ENCODE results near the gene TRAF1. TPM values are rescaled to one million over a fixed set of nuclear protein-coding genes. Genes with fewer than 3 reads are reported as not detected.

Gene TRAF1
- total and polyA plus RNA-seq, 2 donors (not counting 1 experiment from before 2014, with no cell fraction given): 12.2 to 19.5 TPM

GRCh38 chr9:120859361-120859760, 67.2 kb downstream of the TRAF1 start:
- Mint-ChIP-seq H3K4me3 (no peak overlapping the region), H3K4me1 (peaks cover 4% of the 10 kb centered on the region), H3K9me3 (ENCODE audit: insufficient read depth) (no peaks in the 10 kb centered on the region), H3K27me3 (no peaks in the 10 kb centered on the region), H3K27ac (no peak overlapping the region)
- Histone ChIP-seq H3K9me3 (ENCODE audit: control extremely low read depth in 1 of 3, control insufficient read depth in 2 of 3, insufficient read depth in 1 of 3, low read length in 2 of 3) (no peaks in the 10 kb centered on the region), H4K20me1 (ENCODE audit: control insufficient read depth, insufficient read depth, low read length, poor library complexity, severe bottlenecking) (no peaks in the 10 kb centered on the region), H2AFZ (ENCODE audit: insufficient read depth, low read depth, low read length, poor library complexity, severe bottlenecking) (no peak overlapping the region), H3K79me2 (ENCODE audit: control insufficient read depth, insufficient read depth, low read length) (peaks cover 7% of the 10 kb centered on the region), H3K27me3 (replicated peaks in 1 of 4; ENCODE audit: control extremely low read depth in 1 of 4, control insufficient read depth in 3 of 4, insufficient read depth in 4 of 4, low read length in 3 of 4) (no peaks in the 10 kb centered on the region), H3K9ac (ENCODE audit: low read length) (no peak overlapping the region), H3K36me3 (replicated peaks in 1 of 2; ENCODE audit: control extremely low read depth in 1 of 2, control insufficient read depth in 1 of 2, extremely low read depth in 1 of 2, insufficient read depth in 2 of 2, low read length in 1 of 2) (peaks cover 0 to 19% of the 10 kb centered on the region in 2 experiments), H3K4me2 (replicated peaks; ENCODE audit: low read depth, low read length, poor library complexity, severe bottlenecking) (no peak overlapping the region), H3K27ac (ENCODE audit: low read length in 2 of 2) (no peak overlapping the region), H3K4me3 (ENCODE audit: control extremely low read depth in 1 of 5, extremely low read depth in 1 of 5, insufficient read depth in 1 of 5, low read depth in 2 of 5, low read length in 4 of 5) (no peak overlapping the region), H3K4me1 (ENCODE audit: control insufficient read depth in 2 of 2, insufficient read depth in 2 of 2, low read length in 2 of 2) (peaks cover 0 to 6% of the 10 kb centered on the region in 2 donors)
- DNase-seq: no peak
- intact Hi-C loops (cut with micrococcal nuclease): no loop called here
- POLR2A ChIA-PET: no interaction called here
- 96% methylated on average over 6 of the region's 6 CpGs for WGBS (ENCODE audit: insufficient coverage)
- ATAC-seq (ENCODE audit: low read depth): no peak
- CTCF ChIA-PET: no interaction called here
- TF ChIP-seq EZH2 (IDR thresholded peaks at IDR 0.05; ENCODE audit: borderline replicate concordance, insufficient read depth, low read depth, low read length, poor library complexity, severe bottlenecking) (no peak), CTCF (IDR thresholded peaks at IDR 0.05) (no peak)

DNA sequence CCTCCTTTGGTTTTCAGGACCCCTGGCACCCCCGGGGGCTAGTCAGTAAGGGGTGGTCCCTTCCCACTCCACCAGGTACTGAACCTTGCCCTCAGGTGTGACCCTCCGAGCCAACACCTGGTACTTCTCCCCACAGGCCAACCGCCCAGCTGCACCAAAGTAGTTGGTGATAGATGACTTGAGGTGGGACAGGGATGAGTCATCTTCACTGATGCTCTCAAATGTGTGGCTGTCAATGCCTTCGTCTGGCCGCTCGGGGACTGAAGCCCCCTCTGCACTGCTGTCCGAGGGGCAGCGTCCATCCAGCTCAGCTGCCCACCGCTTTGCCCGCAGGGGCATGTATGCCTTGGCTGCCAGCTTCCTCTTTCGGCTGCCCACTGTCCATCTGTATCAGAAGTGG, 68.7 kb downstream of the TRAF1 start:
- Histone ChIP-seq H4K20me1 (ENCODE audit: control insufficient read depth, insufficient read depth, low read length, poor library complexity, severe bottlenecking) (no peaks in the 10 kb centered on the region), H3K9ac (ENCODE audit: low read length) (no peak overlapping the region), H3K9me3 (ENCODE audit: control extremely low read depth in 1 of 3, control insufficient read depth in 2 of 3, insufficient read depth in 1 of 3, low read length in 2 of 3) (no peaks in the 10 kb centered on the region), H3K4me1 (ENCODE audit: control insufficient read depth in 2 of 2, insufficient read depth in 2 of 2, low read length in 2 of 2) (peaks cover 0 to 6% of the 10 kb centered on the region in 2 donors), H3K4me2 (replicated peaks; ENCODE audit: low read depth, low read length, poor library complexity, severe bottlenecking) (no peak overlapping the region), H3K27ac (ENCODE audit: low read length in 2 of 2) (no peak overlapping the region), H2AFZ (ENCODE audit: insufficient read depth, low read depth, low read length, poor library complexity, severe bottlenecking) (no peak overlapping the region), H3K36me3 (replicated peaks in 1 of 2; ENCODE audit: control extremely low read depth in 1 of 2, control insufficient read depth in 1 of 2, extremely low read depth in 1 of 2, insufficient read depth in 2 of 2, low read length in 1 of 2) (peaks cover 0 to 17% of the 10 kb centered on the region in 2 experiments), H3K4me3 (ENCODE audit: control extremely low read depth in 1 of 5, extremely low read depth in 1 of 5, insufficient read depth in 1 of 5, low read depth in 2 of 5, low read length in 4 of 5) (no peak overlapping the region), H3K27me3 (replicated peaks in 1 of 4; ENCODE audit: control extremely low read depth in 1 of 4, control insufficient read depth in 3 of 4, insufficient read depth in 4 of 4, low read length in 3 of 4) (no peaks in the 10 kb centered on the region), H3K79me2 (ENCODE audit: control insufficient read depth, insufficient read depth, low read length) (peaks cover 7% of the 10 kb centered on the region)
- CTCF ChIA-PET: no interaction called here
- Mint-ChIP-seq H3K27ac (no peak overlapping the region), H3K27me3 (no peaks in the 10 kb centered on the region), H3K4me1 (peaks cover 4% of the 10 kb centered on the region), H3K4me3 (no peak overlapping the region), H3K9me3 (ENCODE audit: insufficient read depth) (no peaks in the 10 kb centered on the region)
- intact Hi-C loops (cut with micrococcal nuclease): no loop called here
- POLR2A ChIA-PET: no interaction called here
- DNase-seq: no peak
- no peak for ATAC-seq (ENCODE audit: low read depth)
- TF ChIP-seq CTCF (IDR thresholded peaks at IDR 0.05) (no peak), EZH2 (IDR thresholded peaks at IDR 0.05; ENCODE audit: borderline replicate concordance, insufficient read depth, low read depth, low read length, poor library complexity, severe bottlenecking) (no peak)
- WGBS (ENCODE audit: insufficient coverage): 90% methylated on average over 4 of the region's 11 CpGs

Data from B cell (primary cell).